BLaER1 treated with 17β-estradiol and CSF1 and Interleukin-3, amounts not matched to agents 10 nM and 100 nM (cell line): Measurements from ENCODE around the gene APBB2.

Experiments
- H3K27ac ChIP-seq, 11 experiments: shearing (Covaris generic); formaldehyde crosslinking; 2 replicates each; pipeline ENCODE4 v1.8.1; 2022
- H3K27me3 ChIP-seq, 11 experiments: shearing (Covaris generic); formaldehyde crosslinking; 2 replicates each; pipeline ENCODE4 v1.8.1; 2022
- H3K36me3 ChIP-seq, 11 experiments: shearing (Covaris generic); formaldehyde crosslinking; 2 replicates each; pipeline ENCODE4 v1.8.1; 2022
- H3K4me1 ChIP-seq, 10 experiments: shearing (Covaris generic); formaldehyde crosslinking; 2 replicates each; pipeline ENCODE4 v1.8.1; 2022
- H3K4me2 ChIP-seq, 11 experiments: shearing (Covaris generic); formaldehyde crosslinking; 2 replicates each; pipeline ENCODE4 v1.8.1; 2022
- H3K4me3 ChIP-seq, 10 experiments: shearing (Covaris generic); formaldehyde crosslinking; 2 replicates each; pipeline ENCODE4 v1.8.1; 2022
- H3K9ac ChIP-seq, 11 experiments: shearing (Covaris generic); formaldehyde crosslinking; 2 replicates each; pipeline ENCODE4 v1.8.1; 2022
- H3K9me3 ChIP-seq, 11 experiments: shearing (Covaris generic); formaldehyde crosslinking; replicated peaks in 1 of 11; 2 replicates each; pipeline ENCODE4 v1.8.1; 2022
- H4K20me1 ChIP-seq, 11 experiments: shearing (Covaris generic); formaldehyde crosslinking; 2 replicates each; pipeline ENCODE4 v1.8.1; 2022
- Cebpa-rat ChIP-seq, 11 experiments: shearing (Covaris generic); IDR thresholded peaks; 2 replicates each; pipeline ENCODE4 v1.8.1; 2022

APBB2 gene

DNA sequence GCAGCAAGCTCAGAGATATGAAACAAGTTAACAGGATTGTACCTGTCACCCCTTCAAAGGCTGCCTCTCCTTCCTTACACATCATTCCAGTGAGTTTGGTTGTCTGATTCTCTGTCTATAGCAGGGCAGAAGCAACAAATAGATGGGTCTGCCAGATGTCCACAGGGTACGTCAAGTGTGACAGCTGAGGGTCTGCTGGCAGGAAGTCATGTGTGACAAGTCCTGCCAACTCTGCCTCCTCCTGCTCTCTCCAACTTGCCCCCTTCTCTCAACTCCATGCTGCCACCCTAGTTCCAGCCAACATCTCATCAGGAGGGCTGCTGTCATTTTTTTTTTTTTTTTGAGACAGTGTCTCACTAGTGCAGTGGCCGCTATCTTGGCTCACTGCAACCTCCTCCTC is 355.4 kb downstream of the APBB2 start:
- Histone ChIP-seq H3K4me2 (peak overlapping the region in 9 of 11 experiments; percentile 38 to 97 (median 59); a peak in 17 of 22 replicates), H4K20me1 (peaks cover 0 to 16% (median 0%) of the 10 kb centered on the region in 11 experiments; a peak in 4 of 22 replicates), H3K4me1 (peaks cover 24 to 53% (median 49%) of the 10 kb centered on the region in 10 experiments)

DNA sequence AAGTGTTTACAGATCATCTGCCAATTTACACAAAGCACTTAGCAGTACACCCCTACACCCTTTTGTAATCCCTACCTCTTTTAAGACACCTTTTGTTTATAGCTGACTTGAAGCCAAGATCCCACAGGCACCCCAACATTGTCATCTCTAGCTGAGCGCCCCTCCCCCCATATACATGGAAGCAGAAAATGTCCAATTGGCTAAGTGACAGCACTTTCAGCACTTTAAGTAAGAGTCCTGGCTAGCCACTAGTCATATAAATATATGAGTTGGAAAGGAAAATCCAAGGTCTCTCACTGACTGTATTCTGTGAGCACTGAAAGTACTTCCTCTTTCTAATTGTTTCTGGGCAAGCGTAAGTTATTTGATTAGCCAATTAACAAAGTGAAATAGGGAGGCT is 356.4 kb downstream of the APBB2 start:
- Histone ChIP-seq H3K4me2 (peak overlapping the region; percentile 36 to 97 (median 59); a peak in 20 of 22 replicates), H3K4me3 (no peak overlapping the region), H3K36me3 (peaks cover 0 to 24% (median 19%) of the 10 kb centered on the region in 11 experiments; a peak in 14 of 22 replicates), H3K9me3 (no peaks in the 10 kb centered on the region), H3K4me1 (peaks cover 24 to 63% (median 53%) of the 10 kb centered on the region in 10 experiments), H3K27me3 (no peaks in the 10 kb centered on the region), H4K20me1 (peaks cover 0 to 18% (median 0%) of the 10 kb centered on the region in 11 experiments; a peak in 4 of 22 replicates), H3K27ac (peak overlapping the region in 3 of 11 experiments; percentile 2 to 44 (median 21); a peak in 2 of 22 replicates), H3K9ac (0 out of 22 replicates have a peak overlapping the region, but pooled peaks of 1 of the 11 experiments have one; percentile 10)
- no peak for TF ChIP-seq Cebpa-rat (IDR thresholded peaks at IDR 0.05)

More for the DNA sequence above, 355.4 kb downstream of the APBB2 start:
- Histone ChIP-seq H3K9me3 (no peaks in the 10 kb centered on the region), H3K4me3 (no peak overlapping the region), H3K27me3 (no peaks in the 10 kb centered on the region), H3K9ac (peak overlapping the region in 1 of 11 experiments; percentile 1; a peak in 1 of 22 replicates), H3K27ac (peak overlapping the region in 1 of 11 experiments; percentile 23; a peak in 1 of 22 replicates), H3K36me3 (peaks cover 0 to 13% (median 10%) of the 10 kb centered on the region in 11 experiments; a peak in 10 of 22 replicates)
- no peak for TF ChIP-seq Cebpa-rat (IDR thresholded peaks at IDR 0.05)

DNA sequence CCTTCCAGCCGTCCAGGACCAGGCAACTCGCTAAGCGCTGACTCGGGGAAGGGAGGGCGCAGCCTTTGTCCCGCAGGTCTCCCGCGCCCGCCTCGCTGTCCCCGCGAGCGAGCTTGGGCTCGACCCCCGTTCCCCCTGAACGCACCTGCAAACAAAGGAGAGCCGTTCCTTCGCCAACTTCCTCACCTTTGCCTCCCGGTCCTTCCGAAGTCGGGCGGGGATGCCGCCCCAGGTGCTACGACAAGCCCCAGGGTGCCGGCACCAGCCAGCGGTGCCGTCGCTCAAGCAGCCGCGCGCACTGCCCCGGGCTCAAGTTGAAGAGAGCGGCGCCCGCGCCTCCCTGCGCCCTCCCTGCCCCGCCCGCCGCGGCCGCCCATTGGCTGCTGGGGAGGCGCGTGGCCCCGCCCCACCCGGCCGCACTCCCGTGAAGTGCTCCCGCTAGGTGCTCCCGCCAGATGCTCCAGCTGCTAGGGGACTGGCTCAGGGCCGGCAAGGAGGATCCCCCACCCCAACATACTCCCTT is 357.4 kb downstream of the APBB2 start:
- H3K4me2 ChIP-seq, result peak overlapping the region; percentile 87 to 100 (median 92)
- peak overlapping the region; percentile 61 to 97 (median 83) for H3K4me3 ChIP-seq
- H3K36me3 ChIP-seq, result peaks cover 0 to 34% (median 25%) of the 10 kb centered on the region in 11 experiments; a peak in 14 of 22 replicates
- peak overlapping the region; percentile 76 to 97 (median 89) for H3K9ac ChIP-seq
- no peaks in the 10 kb centered on the region for H3K9me3 ChIP-seq
- H4K20me1 ChIP-seq, result peaks cover 0 to 23% (median 0%) of the 10 kb centered on the region in 11 experiments; a peak in 4 of 22 replicates
- H3K27ac ChIP-seq, result peak overlapping the region in 10 of 11 experiments; percentile 52 to 93 (median 88); a peak in 20 of 22 replicates
- no peaks in the 10 kb centered on the region for H3K27me3 ChIP-seq
- peaks cover 24 to 74% (median 62%) of the 10 kb centered on the region in 10 experiments for H3K4me1 ChIP-seq
- no peak for TF ChIP-seq Cebpa-rat (IDR thresholded peaks at IDR 0.05)

DNA sequence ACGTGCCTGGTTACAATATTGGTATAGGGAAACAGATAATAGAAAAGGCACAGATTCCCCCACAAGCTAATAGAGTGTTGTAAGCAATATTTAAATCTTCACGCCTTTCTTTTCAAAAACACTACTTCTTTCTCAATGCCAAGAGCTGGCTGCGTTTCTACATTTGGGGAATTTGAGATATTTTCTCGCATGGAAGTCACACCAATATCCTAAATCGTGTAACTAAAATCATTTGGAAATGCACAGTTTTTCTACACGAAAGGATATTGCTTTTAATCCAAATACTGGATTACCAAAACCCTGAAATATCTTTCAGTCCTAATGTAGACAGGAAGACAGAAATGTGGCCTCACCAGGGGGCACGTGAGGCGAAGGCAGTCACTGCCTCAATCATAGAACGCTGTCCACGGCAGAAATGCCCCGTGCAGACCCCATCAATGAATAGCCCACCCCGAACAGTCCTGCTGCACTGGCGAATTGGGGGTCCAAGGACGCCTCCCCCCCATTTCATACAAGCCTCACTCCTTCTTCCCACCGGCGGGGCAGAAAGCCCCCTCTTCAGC is 358.0 kb downstream of the APBB2 start:
- no peaks in the 10 kb centered on the region for H3K27me3 ChIP-seq
- H3K9ac ChIP-seq, result peak overlapping the region; percentile 76 to 97 (median 89)
- H3K4me1 ChIP-seq, result peaks cover 24 to 78% (median 64%) of the 10 kb centered on the region in 10 experiments
- H3K9me3 ChIP-seq, result no peaks in the 10 kb centered on the region
- H3K4me2 ChIP-seq, result peak overlapping the region; percentile 87 to 100 (median 92)
- H3K36me3 ChIP-seq, result peaks cover 0 to 39% (median 25%) of the 10 kb centered on the region in 11 experiments; a peak in 14 of 22 replicates
- peaks cover 0 to 23% (median 0%) of the 10 kb centered on the region in 11 experiments; a peak in 4 of 22 replicates for H4K20me1 ChIP-seq
- TF ChIP-seq Cebpa-rat (IDR thresholded peaks at IDR 0.05), result no peak
- H3K27ac ChIP-seq, result peak overlapping the region in 10 of 11 experiments; percentile 52 to 93 (median 88); a peak in 20 of 22 replicates
- H3K4me3 ChIP-seq, result peak overlapping the region; percentile 61 to 97 (median 83)

DNA sequence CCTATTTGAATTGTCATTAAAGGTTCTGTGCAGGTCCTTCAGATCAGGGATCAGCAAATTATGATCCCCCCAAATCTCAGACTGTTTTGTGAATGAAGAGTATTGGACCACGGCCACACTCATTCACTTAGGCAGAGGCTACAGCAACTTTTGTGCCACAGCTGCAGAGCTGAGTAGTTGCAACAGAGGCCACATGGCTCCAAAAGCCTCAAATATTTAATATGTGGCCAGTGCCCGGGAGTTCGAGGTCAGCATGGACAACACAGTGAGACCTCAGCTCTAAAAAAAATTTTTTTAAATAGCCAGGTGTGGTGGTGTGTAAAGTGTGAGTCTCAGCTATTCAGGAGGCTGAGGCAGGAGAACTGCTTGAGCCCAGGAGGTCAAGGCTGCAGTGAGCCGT is 363.8 kb downstream of the APBB2 start:
- peak overlapping the region in 5 of 11 experiments; percentile 1 to 50 (median 30); a peak in 4 of 22 replicates for H3K9ac ChIP-seq
- H4K20me1 ChIP-seq, result peaks cover 0 to 63% (median 0%) of the 10 kb centered on the region in 11 experiments; a peak in 7 of 22 replicates
- peak overlapping the region; percentile 9 to 92 (median 61); a peak in 20 of 22 replicates for H3K4me2 ChIP-seq
- H3K27me3 ChIP-seq, result no peaks in the 10 kb centered on the region
- peaks cover 0 to 74% (median 29%) of the 10 kb centered on the region in 11 experiments; a peak in 14 of 22 replicates for H3K36me3 ChIP-seq
- H3K4me1 ChIP-seq, result peaks cover 37 to 98% (median 80%) of the 10 kb centered on the region in 10 experiments
- no peak overlapping the region for H3K4me3 ChIP-seq
- TF ChIP-seq Cebpa-rat (IDR thresholded peaks at IDR 0.05), result no peak
- H3K9me3 ChIP-seq, result no peaks in the 10 kb centered on the region
- H3K27ac ChIP-seq, result peak overlapping the region in 8 of 11 experiments; percentile 21 to 54 (median 38); a peak in 15 of 22 replicates

DNA sequence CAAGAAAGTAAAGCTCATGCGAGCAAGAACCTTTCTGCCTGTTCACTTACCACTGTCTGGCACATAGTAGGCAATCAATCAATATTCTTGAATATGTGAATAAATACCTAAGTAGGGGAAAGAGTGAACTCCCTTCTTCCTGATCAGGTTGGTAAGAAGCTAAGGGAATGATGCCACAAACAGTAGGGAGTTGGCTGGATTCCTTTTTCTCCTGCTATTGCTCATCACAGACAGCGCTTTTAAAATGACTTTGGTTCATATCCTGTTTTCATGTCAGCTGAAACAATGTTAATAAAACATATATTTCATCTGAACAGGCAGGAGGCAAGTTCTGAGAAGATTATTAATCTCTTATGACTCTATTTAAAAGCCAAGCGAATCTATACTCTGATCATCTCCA is 365.4 kb downstream of the APBB2 start:
- Histone ChIP-seq H3K4me3 (no peak overlapping the region), H3K9ac (no peak overlapping the region), H3K36me3 (peaks cover 0 to 73% (median 22%) of the 10 kb centered on the region in 11 experiments; a peak in 14 of 22 replicates), H3K4me2 (peak overlapping the region; percentile 23 to 92 (median 56); a peak in 18 of 22 replicates), H3K4me1 (peaks cover 31 to 98% (median 82%) of the 10 kb centered on the region in 10 experiments), H3K27me3 (no peaks in the 10 kb centered on the region), H3K9me3 (no peaks in the 10 kb centered on the region), H4K20me1 (peaks cover 0 to 59% (median 7%) of the 10 kb centered on the region in 11 experiments; a peak in 9 of 22 replicates), H3K27ac (peak overlapping the region in 7 of 11 experiments; percentile 28 to 54 (median 38); a peak in 12 of 22 replicates)
- TF ChIP-seq Cebpa-rat (IDR thresholded peaks at IDR 0.05), result no peak

DNA sequence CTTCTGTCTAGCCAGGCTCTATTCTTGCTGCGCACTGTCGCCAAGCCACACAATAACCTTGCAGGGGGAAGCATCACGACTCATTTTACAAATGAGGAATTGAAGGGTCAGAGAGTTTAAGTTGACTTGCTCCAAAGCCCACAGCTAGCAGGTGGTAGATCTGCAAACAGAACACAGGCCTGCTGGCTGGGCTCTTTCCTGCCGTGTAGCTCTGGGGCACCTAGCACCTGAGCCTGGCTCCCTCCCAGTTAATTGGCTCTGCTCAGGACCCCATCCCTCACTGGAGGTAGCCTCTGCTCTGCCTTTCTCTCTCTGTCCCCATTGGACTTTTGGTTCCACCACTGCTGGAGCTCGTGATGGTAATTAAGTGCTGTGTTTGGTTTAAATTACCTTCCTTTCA is 366.1 kb downstream of the APBB2 start:
- H3K4me3 ChIP-seq, result no peak overlapping the region
- H4K20me1 ChIP-seq, result peaks cover 0 to 66% (median 10%) of the 10 kb centered on the region in 11 experiments; a peak in 9 of 22 replicates
- no peaks in the 10 kb centered on the region for H3K9me3 ChIP-seq
- peak overlapping the region in 4 of 11 experiments; percentile 19 to 40 (median 36); a peak in 2 of 22 replicates for H3K27ac ChIP-seq
- H3K4me1 ChIP-seq, result peaks cover 37 to 98% (median 86%) of the 10 kb centered on the region in 10 experiments
- peaks cover 0 to 68% (median 16%) of the 10 kb centered on the region in 11 experiments; a peak in 12 of 22 replicates for H3K36me3 ChIP-seq
- H3K27me3 ChIP-seq, result no peaks in the 10 kb centered on the region
- H3K9ac ChIP-seq, result no peak overlapping the region
- TF ChIP-seq Cebpa-rat (IDR thresholded peaks at IDR 0.05), result no peak
- peak overlapping the region; percentile 23 to 92 (median 56); a peak in 18 of 22 replicates for H3K4me2 ChIP-seq

DNA sequence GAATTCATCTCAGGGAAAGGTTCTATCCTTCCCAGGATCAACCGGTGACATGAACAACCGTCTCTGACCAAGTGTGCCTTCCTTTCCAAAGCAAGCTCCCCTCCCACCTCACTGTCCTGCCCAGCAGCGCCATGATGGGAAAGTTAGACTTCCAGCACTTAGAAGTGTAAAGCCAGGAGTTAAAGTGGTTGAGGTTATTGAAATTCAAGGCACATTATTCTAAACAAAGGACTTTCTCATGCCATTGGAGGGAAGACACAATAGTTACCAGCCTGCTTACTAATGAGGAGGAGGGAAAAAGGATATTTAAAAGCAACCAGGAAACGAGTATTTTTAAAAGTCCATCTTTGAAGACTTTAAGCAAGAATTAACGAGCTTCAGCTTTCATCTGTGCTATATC is 367.8 kb downstream of the APBB2 start:
- Histone ChIP-seq H3K4me1 (peaks cover 55 to 98% (median 94%) of the 10 kb centered on the region in 10 experiments), H3K9ac (no peak overlapping the region), H3K36me3 (peaks cover 0 to 54% (median 6%) of the 10 kb centered on the region in 11 experiments; a peak in 8 of 22 replicates), H3K27me3 (no peaks in the 10 kb centered on the region), H3K4me3 (no peak overlapping the region), H3K27ac (peak overlapping the region in 5 of 11 experiments; percentile 9 to 47 (median 22); a peak in 3 of 22 replicates), H3K4me2 (peak overlapping the region in 6 of 11 experiments; percentile 21 to 92 (median 66); a peak in 8 of 22 replicates), H4K20me1 (peaks cover 0 to 74% (median 17%) of the 10 kb centered on the region in 11 experiments; a peak in 9 of 22 replicates), H3K9me3 (no peaks in the 10 kb centered on the region)
- TF ChIP-seq Cebpa-rat (IDR thresholded peaks at IDR 0.05), result no peak
